Glutamatergic neuron (in vitro differentiated cells): ENCODE measurements around the gene LPCAT1. TPM values are rescaled to one million over a fixed set of nuclear protein-coding genes. Genes with fewer than 3 reads are reported as not detected.
A peak's percentile ranks its signal among the peaks of the same experiment; 100 is the strongest.

Experiments used
- DNase-seq: peaks from one replicate; pipeline ENCODE4 v3.0.0; 2022
- H3K27ac Mint-ChIP-seq: one replicate; pipeline ENCODE4 v1.8.0; 2020; ENCODE audit warnings: mild to moderate bottlenecking, mixed read lengths, inconsistent platforms; ENCODE audit not compliant: unreplicated experiment
- H3K27me3 Mint-ChIP-seq: one replicate; pipeline ENCODE4 v1.8.0; 2020; ENCODE audit warnings: mild to moderate bottlenecking, moderate library complexity, mixed read lengths, inconsistent platforms; ENCODE audit not compliant: unreplicated experiment
- H3K36me3 Mint-ChIP-seq: one replicate; pipeline ENCODE4 v1.8.0; 2020; ENCODE audit warnings: mild to moderate bottlenecking, mixed read lengths, inconsistent platforms; ENCODE audit not compliant: unreplicated experiment
- H3K4me1 Mint-ChIP-seq: one replicate; pipeline ENCODE4 v1.8.0; 2020; ENCODE audit warnings: mild to moderate bottlenecking, low read depth, mixed read lengths, inconsistent platforms; ENCODE audit not compliant: unreplicated experiment
- H3K4me3 Mint-ChIP-seq: one replicate; pipeline ENCODE4 v1.8.0; 2020; ENCODE audit warnings: mild to moderate bottlenecking, mixed read lengths, inconsistent platforms; ENCODE audit not compliant: unreplicated experiment
- H3K9me3 Mint-ChIP-seq: one replicate; pipeline ENCODE4 v1.8.0; 2020; ENCODE audit warnings: mild to moderate bottlenecking, moderate library complexity, mixed read lengths, inconsistent platforms; ENCODE audit not compliant: unreplicated experiment
- CTCF ChIP-seq: fragments of 200-600 bp; sonication (generic); IDR thresholded peaks from one replicate; pipeline ENCODE4 v1.5.0; 2021; ENCODE audit not compliant: partially characterized antibody, unreplicated experiment
- total RNA-seq: library from RNA; stranded (reverse); fragmentation: NEBNext Ultra II Directional; extraction: Animal tissue kit (Norgen Biotek cat#: 25700); gene quantifications from one replicate; pipeline ENCODE4 v1.2.1, GENCODE V29; 2021; ENCODE audit not compliant: unreplicated experiment

The LPCAT1 gene
- total RNA-seq, 1 donor from 2014 or later: 113 TPM

DNA sequence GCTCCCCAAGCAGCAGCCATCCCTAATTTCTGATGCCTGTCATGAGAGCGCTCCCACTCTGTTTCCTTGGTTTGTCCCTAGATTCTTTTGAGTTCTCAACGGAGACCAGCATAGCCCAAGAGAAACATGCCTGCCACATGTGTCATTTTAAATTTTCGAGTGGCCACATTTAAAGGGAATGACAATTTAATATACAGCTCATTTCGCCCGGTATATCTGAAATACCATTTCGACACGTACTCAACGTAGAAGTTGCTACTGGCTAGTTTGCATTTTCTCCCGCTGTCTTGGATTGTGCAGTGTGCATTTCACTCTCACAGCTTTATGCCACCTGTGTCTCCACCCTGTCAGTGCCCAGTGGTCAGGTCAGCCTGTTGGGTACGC lies 21.0 kb downstream of the LPCAT1 start:
- DNase-seq: no peak
- Mint-ChIP-seq H3K36me3 (no peaks in the 10 kb centered on the region), H3K4me3 (peak overlapping the region; percentile 17), H3K27ac (peak overlapping the region; percentile 50), H3K9me3 (peaks cover 7% of the 10 kb centered on the region), H3K27me3 (peaks cover 7% of the 10 kb centered on the region), H3K4me1 (peaks cover 44% of the 10 kb centered on the region)
- no peak for TF ChIP-seq CTCF

DNA sequence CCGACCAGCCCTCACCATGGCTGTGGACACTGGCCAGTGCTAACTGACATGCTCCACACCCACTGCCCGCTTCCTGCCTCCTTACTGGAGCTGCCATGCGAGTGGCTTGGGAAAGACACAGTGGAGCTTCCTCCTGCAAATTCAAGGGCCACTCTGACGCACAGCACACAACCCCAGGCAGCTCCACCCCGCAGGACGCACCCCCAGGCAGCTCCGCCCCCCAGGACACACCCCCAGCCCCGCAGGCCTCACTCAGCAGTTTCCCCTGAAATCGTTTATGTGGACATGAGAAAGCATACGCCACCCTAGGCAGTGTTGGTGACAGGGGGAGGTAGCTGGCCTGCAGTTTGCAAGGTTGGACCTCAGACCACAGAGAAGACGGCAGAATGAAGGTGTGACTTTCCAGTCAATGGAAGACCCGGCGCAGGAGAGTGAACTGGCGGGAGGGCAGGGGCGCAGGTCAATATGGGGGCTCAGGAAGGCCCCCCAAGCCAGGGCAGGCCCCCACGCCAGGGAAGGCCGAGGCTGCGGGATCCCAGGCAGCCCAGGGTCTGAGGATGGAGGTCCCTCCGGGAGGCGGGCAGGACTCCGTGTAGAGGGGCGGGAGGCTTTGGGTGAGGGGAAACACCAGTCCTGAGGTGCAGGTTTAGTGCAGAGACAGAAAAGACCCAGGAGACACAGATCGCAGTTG lies 21.6 kb downstream of the LPCAT1 start:
- DNase-seq: no peak
- no peak overlapping the region for H3K27ac Mint-ChIP-seq

GRCh38 chr5:1501372-1502045 lies 22.3 kb downstream of the LPCAT1 start:
- no peak for DNase-seq
- Mint-ChIP-seq H3K4me3 (no peak overlapping the region), H3K36me3 (no peaks in the 10 kb centered on the region), H3K4me1 (peaks cover 42% of the 10 kb centered on the region), H3K27ac (no peak overlapping the region), H3K27me3 (peaks cover 3% of the 10 kb centered on the region), H3K9me3 (peaks cover 6% of the 10 kb centered on the region)
- TF ChIP-seq CTCF: no peak

More for the DNA sequence above, 21.6 kb downstream of the LPCAT1 start:
- H3K9me3 Mint-ChIP-seq: peaks cover 6% of the 10 kb centered on the region
- no peak overlapping the region for H3K4me3 Mint-ChIP-seq
- H3K36me3 Mint-ChIP-seq: no peaks in the 10 kb centered on the region
- H3K27me3 Mint-ChIP-seq: peaks cover 6% of the 10 kb centered on the region
- H3K4me1 Mint-ChIP-seq: peaks cover 44% of the 10 kb centered on the region
- no peak for TF ChIP-seq CTCF

GRCh38 chr5:1500411-1501091 lies 23.2 kb downstream of the LPCAT1 start:
- no peak overlapping the region for H3K27ac Mint-ChIP-seq

More at GRCh38 chr5:1500411-1501091, 23.2 kb downstream of the LPCAT1 start:
- Mint-ChIP-seq H3K36me3 (no peaks in the 10 kb centered on the region), H3K4me3 (peak overlapping the region; percentile 49), H3K9me3 (peaks cover 6% of the 10 kb centered on the region), H3K4me1 (peaks cover 37% of the 10 kb centered on the region), H3K27me3 (peaks cover 3% of the 10 kb centered on the region)
- DNase-seq: no peak
- TF ChIP-seq CTCF: no peak
